HG02571 (cell line): ENCODE measurements around the gene FSTL4.
"Not testable (repeated sequence)": the region's sequence is repeated elsewhere in the genome, so short reads cannot be mapped to it uniquely, and the experiment has no call there.

Experiments
- ATAC-seq: cut with Tn5 transposase; IDR thresholded peaks from one replicate; pipeline ENCODE4 v1.9.1; 2021; ENCODE audit warnings: mild to moderate bottlenecking, moderate library complexity; ENCODE audit not compliant: unreplicated experiment

Gene FSTL4

DNA sequence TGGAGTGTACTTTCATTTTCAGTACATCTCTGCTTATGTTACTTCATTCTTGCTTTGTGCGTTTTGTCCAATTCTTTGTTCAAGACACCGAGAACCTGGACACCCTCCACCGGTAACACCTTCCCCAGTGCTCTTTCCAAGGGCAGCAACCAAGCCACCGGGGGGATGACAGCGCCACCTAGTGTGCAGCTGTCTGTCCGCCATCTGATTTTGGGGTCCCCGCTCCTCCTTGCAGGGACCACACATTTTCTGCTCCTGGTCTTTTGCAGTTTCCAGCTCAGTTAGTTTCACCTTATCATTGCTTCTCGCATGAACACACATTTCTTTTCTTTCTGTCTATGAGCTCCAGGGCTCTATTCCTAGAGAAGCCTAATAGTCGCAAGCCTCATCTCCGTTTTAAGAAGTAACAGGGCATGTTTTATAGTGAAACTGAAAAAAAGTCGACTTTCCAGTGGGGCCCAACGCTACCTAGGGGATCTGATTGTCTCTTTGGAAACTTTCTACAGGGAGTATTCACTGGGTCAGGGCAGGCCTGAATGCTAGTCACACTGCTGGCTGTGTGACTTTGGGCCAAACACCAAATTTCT lies 152.1 kb downstream of the FSTL4 start:
- ATAC-seq = no peak

GRCh38 chr5:133459474-133460160 lies 152.7 kb downstream of the FSTL4 start:
- ATAC-seq = no peak

DNA sequence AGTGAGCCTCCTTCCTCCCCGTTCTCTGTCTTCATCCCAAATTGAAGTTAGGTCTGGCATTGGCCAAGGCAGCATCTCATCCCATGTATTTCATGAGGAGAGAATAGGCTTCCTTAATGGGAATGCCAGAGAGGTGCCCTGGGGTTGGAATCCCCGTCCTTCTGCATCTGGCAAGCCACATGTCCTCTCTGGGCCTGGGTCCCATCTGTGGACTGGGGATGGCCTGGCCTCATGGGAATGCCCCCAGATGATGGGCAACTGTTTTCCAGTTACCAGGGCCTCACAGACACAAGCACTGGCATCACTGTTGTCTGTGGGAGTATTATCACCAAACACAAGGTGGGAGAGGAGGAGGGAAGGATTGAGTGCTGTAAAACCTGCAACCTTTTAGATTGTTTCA lies 153.9 kb downstream of the FSTL4 start:
- no peak for ATAC-seq

DNA sequence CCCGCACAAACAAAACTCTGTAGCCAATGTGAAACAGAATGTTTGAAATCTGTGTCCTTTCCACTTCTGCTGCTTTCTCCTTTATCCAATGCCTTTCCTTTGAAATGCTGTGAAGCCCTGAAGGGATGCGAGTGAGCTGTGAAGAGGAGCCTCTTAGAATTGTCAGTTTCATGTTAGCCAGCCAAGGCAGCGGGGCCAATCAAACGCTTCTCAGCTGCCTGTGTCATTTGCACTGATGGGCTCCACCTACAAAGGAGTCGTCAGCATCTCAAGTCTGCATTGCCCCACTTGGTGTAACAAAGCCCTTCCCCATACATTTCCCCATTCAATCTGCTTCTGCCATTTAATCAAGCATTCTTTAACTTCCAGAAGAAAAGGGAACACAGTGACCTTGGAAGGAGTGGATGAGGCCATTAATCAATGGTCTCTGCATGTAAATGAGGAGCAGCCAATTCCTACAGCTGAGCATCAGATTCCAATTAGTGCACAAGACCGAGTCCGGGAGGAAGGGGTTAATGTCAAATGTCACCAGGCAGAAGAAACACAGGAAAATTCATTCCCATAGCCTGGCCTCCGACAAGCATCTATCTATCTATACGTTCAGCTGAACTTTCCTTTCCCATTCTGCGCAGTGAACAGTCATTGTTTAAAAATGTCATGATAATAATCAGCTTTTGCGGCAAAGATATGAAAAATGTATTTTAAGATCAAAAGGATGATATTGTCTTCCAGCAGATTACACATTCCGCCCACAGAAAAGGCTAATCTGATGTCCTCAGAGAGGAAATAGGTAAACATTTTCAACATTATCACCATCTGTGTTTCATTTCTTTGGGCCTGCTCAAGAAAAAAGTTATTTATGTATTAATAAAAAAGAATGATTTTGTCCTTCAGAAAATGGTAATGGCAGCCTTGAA lies 154.6 kb downstream of the FSTL4 start:
- ATAC-seq = no peak

DNA sequence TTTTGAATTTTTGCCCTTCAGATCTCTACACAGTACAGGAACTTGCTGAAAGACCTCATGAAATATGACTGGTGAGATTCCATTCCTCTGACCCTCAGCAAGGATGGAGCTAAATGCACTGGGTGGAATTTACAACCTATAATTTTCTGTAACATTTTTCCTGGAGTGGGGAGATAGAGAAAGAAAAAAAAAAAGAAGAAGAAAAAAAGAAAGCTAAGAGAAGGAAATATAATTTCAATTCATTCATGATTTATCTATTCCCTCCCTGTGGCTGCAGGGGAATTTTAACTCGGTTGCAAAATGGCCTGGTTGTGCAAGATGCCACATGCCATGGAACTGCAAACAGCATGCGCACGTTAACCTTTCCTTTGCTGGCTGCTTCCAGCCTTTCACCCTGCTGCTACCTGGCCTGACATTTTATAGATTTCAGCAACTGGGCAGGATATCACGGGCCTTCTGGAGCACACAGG lies 155.4 kb downstream of the FSTL4 start:
- ATAC-seq = no peak

- no peak for ATAC-seq
Measured at GRCh38 chr5:133455676-133456075, 156.7 kb downstream of the FSTL4 start.

DNA sequence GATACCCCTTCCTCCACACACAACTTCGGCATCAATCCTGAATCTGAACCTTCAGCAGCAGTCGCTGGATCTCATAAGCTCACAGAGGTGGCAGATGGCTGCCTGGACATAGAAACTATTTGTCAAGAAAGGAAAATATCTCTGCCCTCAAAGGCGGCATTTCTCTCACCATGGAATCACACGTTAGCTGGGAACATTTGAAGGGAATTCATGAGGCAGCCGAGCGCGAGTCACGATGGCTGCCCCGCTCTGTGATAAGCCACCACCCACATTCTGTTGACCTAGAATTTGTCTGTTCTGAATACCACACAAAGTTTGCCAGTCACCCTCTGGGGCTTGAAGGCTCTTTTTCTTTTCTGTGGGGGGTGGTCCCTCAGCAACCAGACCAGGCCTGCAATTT lies 157.9 kb downstream of the FSTL4 start:
- ATAC-seq = no peak

DNA sequence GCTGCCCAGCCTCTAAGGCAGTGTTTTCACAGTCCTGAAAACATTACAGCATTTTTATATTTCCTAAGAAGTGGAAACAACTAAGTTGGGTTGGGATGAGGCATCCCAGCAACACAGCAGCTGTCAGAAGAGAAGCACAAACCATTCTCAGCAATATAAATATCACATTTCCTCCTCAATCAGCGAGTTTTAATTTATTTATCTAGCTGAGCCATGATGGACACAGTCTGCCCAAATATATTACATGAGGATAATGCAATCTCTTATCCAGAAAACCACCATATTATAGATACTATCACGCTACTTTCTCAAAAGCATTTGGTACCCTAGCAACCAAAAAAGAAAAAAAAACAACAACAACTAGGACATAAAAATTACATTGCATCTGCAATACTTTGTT lies 158.5 kb downstream of the FSTL4 start:
- ATAC-seq = no peak

DNA sequence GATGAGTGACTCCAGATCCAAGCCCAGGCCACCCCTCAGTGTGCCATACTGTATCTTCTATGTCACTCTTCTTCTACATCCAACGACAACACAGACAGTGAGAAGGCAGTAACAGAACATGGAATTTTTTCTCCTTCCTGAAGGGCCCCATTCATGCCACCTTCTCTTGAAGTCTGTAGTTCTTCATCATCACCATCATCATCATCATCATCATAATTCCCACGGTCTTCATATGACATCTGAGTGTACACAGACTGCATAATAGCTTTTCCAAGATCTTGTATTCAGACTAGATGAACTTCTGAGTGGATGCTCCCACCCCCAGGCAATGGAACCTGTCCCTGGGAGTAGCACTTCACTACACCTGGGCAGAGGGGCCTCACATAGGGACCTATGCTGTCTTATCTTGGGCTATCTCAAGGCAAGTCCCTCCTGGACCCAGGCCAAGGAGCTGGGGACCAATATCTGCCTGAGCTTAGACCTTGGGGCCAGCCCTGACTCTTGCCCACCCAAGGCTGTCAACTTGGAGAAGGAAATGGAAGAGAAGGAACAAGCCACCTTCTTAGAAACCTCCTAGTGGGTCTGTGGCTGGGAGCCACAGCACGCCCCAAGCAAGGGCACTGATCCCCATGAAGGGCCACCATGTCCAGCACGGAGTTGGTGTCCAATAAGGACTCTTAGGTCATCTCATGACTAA lies 159.1 kb downstream of the FSTL4 start:
- ATAC-seq = no peak

GRCh38 chr5:133451926-133452325 lies 160.4 kb downstream of the FSTL4 start:
- ATAC-seq = no peak

DNA sequence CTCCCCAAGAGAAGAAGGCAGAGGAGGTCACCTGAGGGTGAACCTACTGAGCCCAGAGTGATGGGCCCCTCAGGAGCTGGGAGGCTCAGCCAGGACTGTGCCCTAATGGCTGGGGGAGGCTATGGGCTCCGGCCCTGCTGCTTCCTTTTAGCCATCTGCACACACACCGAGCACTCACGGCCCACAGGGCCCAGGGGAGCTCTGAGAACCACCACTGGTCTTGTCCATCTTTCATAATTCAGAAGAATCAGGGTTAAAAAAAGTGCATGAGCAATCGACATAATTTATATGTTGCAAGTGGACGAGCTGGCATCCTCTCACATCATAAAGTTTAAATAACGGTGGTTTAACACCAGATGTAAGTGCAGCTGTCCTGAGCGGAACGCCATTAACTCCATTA lies 162.1 kb downstream of the FSTL4 start:
- ATAC-seq = no peak

- no peak for ATAC-seq
Measured at GRCh38 chr5:133449181-133449580, 163.2 kb downstream of the FSTL4 start.

DNA sequence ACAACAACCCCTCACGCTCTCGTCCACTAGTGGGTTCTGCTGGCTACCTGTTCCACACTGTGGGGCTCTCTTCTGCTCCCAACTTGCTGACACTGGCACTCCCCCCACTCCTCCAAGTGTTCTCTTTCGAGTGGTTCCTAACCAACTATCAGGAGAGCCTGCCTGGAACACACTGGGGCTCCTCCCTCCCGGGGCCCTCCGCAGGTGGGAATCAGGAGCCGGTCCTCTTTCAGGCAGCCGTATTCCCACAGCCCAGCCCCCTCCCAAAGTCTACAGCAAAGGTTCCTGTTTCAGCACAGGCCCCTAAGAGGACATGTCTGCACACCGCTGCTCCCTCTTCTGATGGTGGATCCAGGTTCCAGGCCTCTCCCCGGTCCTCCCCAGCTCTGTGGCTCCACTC lies 165.9 kb downstream of the FSTL4 start:
- no peak for ATAC-seq

DNA sequence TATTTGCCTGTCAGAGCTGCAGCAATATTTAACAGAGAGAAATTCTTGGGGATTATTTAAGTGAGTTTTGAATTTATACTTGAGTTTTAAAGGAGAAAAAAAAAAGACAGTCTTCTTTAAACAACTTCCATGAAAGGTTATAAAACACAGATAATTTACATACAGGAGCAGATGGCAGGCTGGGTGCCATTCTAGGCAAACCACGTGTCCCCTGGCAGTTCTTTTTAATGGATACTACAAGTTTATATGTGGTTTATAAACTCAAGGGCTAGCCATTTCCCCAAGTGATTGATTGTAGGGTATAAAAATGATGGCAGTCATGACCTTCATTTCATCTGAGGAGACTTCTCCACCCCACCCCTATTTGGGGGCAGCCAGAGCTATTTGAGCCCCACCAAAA lies 166.6 kb downstream of the FSTL4 start:
- no peak for ATAC-seq

DNA sequence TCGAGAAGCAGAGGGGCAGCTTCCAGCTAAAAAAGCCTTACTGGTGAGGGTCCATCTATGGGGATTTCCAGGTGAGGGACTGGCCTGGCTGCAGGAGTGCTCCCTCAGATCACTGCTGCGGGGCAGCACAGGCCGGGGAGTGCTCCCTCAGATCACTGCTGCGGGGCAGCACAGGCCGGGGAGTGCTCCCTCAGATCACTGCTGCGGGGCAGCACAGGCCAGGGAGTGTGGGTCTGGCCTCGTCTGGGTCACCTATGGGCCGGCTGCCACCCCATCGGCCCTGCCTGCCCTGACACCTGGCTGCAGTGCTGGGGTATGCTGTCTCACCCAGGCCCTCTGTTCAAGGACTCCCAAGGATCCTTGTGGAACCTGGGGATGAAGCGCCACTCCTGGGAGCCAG lies 167.1 kb downstream of the FSTL4 start:
- not testable (repeated sequence) for ATAC-seq

- ATAC-seq = no peak
Measured at GRCh38 chr5:133444711-133445110, 167.6 kb downstream of the FSTL4 start.

DNA sequence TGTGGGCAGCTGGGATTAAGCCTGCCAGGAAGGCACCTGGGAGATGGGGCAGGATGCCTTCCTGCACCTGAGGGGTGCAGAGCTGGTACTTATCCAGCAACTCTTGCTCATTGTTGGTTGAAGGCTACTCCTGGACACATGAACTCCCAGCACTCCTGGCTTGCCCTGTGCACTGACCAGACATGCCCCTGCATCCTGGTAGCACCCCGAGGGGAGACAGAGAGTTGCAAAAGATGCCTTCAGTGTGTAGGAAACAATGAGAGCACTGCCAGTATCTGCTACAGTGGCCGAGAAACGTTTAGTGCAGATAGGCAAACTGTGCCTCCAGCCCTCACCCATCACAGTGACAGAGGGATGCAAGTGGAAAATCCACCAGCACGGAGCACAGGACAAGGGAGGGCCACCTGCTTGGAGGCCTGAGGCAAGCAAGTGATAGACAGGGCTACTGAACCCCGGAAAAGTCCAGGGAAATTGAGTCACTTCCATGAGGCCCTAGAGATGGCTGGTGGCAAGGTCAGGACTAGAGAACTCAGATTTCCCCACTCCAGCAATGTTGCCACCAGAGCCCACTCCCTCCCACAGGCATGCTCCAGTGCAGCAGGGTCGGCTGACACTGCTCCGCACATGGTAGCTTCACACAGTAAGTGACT lies 171.1 kb downstream of the FSTL4 start:
- no peak for ATAC-seq

DNA sequence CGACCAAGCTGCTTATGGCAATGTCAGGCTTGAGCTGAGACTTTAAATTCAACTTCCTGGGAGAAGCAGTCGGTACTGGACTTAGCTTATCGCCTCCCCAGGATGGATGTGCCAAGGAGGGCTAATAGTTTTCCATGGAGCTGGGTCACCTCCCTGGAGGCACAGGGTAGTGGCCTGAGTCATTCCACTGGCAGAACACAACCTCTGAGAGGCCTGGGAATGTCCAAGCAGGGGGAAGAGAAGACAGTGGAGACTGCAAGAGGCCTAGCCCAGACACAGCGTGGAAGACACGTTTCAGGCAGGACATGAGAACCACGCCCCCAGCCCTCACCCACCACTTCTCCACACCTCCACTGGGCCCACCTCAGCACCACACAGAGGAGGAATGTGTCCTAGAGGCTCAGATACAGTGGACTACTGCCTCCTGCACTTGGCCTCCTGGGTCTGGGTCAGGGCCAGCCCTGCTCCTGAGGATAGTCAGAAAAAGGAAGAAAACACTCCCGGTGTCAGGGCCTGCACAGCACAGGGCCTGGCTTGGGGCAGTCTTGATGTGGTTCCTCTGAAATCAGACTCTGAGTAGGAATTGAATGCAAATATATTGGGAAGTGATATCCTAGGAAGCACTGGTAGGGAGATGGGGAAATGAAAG lies 171.8 kb downstream of the FSTL4 start:
- ATAC-seq = no peak

- no peak for ATAC-seq
Measured at GRCh38 chr5:133439859-133440258, 172.5 kb downstream of the FSTL4 start.

- ATAC-seq = no peak
Measured at GRCh38 chr5:133438487-133438886, 173.9 kb downstream of the FSTL4 start.
